Choroid plexus epithelial cell (primary cell): ENCODE data around the gene GPR171.
A peak's percentile ranks its signal among the peaks of the same experiment; 100 is the strongest.

Experiments
- DNase-seq: peaks from one replicate; pipeline ENCODE4 v3.0.0-alpha.2; 2010; ENCODE audit warnings: low read depth
- H3K4me3 ChIP-seq: 2 replicates; pipeline ENCODE4 v1.5.1; 2011; ENCODE audit warnings: low read depth, mild to moderate bottlenecking, control low read depth, low read length, moderate library complexity
- TF ChIP-seq, protein P1 (sequence below): conservative IDR thresholded peaks from 2 replicates; pipeline ENCODE4 v1.5.1; 2011; ENCODE audit warnings: low read depth, mild to moderate bottlenecking, control low read depth, inconsistent platforms, low read length, moderate library complexity

Gene GPR171

DNA sequence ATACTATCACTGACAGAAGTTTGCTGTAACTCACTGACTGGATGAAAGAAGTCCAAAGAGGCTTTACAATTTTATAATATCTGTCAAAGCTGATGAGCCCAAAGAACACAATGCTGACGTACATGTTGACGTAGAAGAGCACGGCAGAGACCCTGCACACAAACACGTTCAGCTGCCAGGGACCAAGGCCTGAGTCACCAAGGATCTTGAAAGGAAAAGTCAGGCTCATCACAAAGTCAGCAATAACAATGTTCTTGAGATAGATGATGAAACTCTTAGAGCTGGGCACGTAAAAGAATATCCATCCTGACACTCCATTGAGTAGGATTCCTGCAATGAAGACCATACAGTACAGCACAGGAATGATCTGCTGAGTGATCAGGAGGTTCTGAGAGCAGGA, 10.9 kb upstream of the GPR171 start:
- TF ChIP-seq, protein P1, sequence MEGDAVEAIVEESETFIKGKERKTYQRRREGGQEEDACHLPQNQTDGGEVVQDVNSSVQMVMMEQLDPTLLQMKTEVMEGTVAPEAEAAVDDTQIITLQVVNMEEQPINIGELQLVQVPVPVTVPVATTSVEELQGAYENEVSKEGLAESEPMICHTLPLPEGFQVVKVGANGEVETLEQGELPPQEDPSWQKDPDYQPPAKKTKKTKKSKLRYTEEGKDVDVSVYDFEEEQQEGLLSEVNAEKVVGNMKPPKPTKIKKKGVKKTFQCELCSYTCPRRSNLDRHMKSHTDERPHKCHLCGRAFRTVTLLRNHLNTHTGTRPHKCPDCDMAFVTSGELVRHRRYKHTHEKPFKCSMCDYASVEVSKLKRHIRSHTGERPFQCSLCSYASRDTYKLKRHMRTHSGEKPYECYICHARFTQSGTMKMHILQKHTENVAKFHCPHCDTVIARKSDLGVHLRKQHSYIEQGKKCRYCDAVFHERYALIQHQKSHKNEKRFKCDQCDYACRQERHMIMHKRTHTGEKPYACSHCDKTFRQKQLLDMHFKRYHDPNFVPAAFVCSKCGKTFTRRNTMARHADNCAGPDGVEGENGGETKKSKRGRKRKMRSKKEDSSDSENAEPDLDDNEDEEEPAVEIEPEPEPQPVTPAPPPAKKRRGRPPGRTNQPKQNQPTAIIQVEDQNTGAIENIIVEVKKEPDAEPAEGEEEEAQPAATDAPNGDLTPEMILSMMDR = no peak
- peak; percentile 74 for DNase-seq
- H3K4me3 ChIP-seq = no peak overlapping the region

DNA sequence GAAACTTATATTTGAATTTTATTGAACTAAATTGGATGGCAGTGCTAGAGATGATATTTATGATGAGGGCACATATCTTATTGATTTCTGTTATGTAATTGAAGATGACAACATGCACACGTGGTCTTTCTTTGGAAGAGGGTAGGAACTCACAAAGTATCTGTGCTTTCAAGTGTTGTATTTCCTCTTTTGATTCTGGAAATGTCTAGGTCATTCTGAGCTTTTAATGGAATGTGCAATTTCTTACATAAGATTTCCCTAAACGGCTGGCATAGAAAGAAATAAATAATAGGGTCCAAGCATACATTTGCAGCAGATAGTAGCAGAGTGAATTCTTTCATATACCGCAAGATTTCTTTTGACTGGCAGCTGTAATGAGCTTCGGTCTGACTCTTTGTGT, 10.1 kb upstream of the GPR171 start:
- TF ChIP-seq, protein P1 = no peak
- H3K4me3 ChIP-seq = no peak overlapping the region
- no peak for DNase-seq

DNA sequence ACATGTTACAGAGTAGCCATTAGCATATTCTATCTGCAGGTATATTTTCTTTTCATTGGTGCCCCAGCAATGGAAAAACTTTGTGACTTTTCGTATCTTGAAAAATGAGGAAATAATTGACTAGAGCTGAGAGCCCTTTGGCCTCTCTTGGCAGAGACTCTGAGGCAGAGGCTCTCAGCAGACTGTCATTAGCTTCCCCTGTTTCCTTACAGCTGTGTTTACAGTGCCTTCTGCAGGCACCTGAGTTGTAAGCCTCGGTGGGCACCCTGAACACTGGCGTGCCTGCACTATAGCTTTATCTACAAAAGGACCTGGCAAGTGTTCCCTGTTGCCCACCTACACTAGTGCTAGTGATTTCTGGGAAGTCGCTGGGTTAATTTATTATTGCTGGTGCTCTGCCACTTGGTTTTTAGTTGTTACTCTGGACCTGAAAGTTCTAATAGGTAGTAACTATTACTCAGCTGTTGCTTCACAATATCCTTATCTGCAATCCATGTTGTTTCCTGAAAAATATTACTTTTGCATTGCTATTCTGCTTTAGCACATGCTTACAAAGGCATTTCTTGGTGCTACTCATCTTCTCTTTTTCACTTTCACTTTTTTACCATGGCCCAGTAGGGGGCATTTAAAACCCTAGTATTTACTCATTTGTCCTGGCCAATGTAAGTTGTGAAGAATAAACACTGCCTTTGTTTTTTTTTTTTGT, 7.8 kb upstream of the GPR171 start:
- TF ChIP-seq, protein P1 = no peak
- no peak overlapping the region for H3K4me3 ChIP-seq
- DNase-seq = peak; percentile 69

- no peak overlapping the region for H3K4me3 ChIP-seq
- TF ChIP-seq, protein P1 = no peak
- DNase-seq = no peak
These were observed 6.6 kb upstream of the GPR171 start for GRCh38 chr3:151209654-151210053.

- DNase-seq = no peak
- TF ChIP-seq, protein P1 = no peak
- no peak overlapping the region for H3K4me3 ChIP-seq
These were observed 3.2 kb upstream of the GPR171 start for GRCh38 chr3:151206201-151206600.

GRCh38 chr3:151205482-151205881, 2.5 kb upstream of the GPR171 start:
- no peak for DNase-seq
- H3K4me3 ChIP-seq = no peak overlapping the region
- TF ChIP-seq, protein P1 = no peak

DNA sequence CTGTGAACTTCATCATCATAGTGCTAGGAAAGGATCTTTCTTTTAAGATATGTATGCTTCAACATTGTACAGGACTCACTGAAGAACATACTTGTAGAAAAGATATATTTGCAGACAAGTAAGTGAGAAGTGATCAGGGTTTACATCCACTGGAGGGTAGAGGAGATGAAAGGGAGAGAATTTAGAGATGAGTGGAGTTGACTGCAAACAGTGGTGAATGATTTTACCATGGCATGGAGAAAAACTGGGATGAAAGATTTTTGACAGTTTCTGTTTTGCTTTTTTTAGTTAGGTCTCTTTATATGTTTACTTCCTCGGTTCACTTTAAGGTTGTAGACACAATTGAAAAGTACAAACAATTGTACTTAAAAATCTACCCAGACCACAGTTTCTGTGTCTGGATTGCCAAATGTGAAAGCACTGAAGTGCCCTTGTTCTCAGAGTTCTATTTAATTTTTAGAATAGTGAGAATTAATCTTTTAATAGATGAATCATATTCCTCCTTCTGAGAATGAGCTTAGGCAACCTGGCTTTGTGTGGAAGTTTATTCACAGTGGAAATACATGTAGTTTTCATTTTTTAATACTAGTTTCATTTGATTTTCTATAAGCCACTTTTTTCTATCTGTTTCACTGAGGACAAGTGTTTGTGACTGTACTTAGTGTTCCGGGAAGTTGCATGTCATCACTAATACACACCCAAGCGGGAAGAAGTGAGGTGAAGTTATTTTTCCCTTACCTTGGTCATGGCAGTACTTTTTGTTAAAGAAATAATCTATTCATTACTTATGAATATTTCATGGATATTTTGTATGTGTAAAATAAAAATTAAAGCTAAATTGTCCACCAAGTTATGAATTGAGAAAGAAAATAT, 1.8 kb upstream of the GPR171 start:
- no peak overlapping the region for H3K4me3 ChIP-seq
- DNase-seq = no peak

More for the DNA sequence above, 1.8 kb upstream of the GPR171 start:
- TF ChIP-seq, protein P1 = no peak
